DOHH2 (cell line): ENCODE measurements around the gene KIF26B.

Experiments used
- H3F3A ChIP-seq: fragments of 200-600 bp; sonication (generic), shearing (Covaris generic); 2 replicates; pipeline ENCODE4 v1.6.0; 2016; ENCODE audit warnings: antibody characterized with exemption, mild to moderate bottlenecking; ENCODE audit not compliant: control insufficient read depth, insufficient read depth
- H3K27ac ChIP-seq: fragments of 200-600 bp; sonication (generic); 2 replicates; pipeline ENCODE4 v1.5.1; 2014; ENCODE audit warnings: low read depth, mild to moderate bottlenecking, low read length, moderate library complexity
- H3K27me3 ChIP-seq: fragments of 200-600 bp; sonication (generic); 2 replicates; pipeline ENCODE4 v1.6.1; 2014; ENCODE audit warnings: mild to moderate bottlenecking, low read length, mixed read lengths; ENCODE audit not compliant: control insufficient read depth
- H3K36me3 ChIP-seq: fragments of 200-600 bp; sonication (generic); 2 replicates; pipeline ENCODE4 v1.6.1; 2014; ENCODE audit warnings: mild to moderate bottlenecking, low read length, moderate library complexity, mixed read lengths; ENCODE audit not compliant: control insufficient read depth
- H3K4me1 ChIP-seq: fragments of 200-600 bp; sonication (generic); 2 replicates; pipeline ENCODE4 v1.6.1; 2014; ENCODE audit warnings: mild to moderate bottlenecking, low read length, mixed read lengths; ENCODE audit not compliant: control insufficient read depth
- H3K4me2 ChIP-seq: fragments of 200-600 bp; sonication (generic); 2 replicates; pipeline ENCODE4 v1.6.0; 2014; ENCODE audit warnings: mild to moderate bottlenecking, low read length, moderate library complexity
- H3K4me3 ChIP-seq: fragments of 200-600 bp; sonication (generic); 2 replicates; pipeline ENCODE4 v1.5.1; 2014; ENCODE audit warnings: mild to moderate bottlenecking, low read length, mixed read lengths
- H3K79me2 ChIP-seq: fragments of 200-600 bp; sonication (generic); 2 replicates; pipeline ENCODE4 v1.6.1; 2014; ENCODE audit warnings: mild to moderate bottlenecking, low read length, mixed read lengths; ENCODE audit not compliant: control insufficient read depth
- H3K9me2 ChIP-seq: fragments of 200-600 bp; sonication (generic); replicated peaks from 2 replicates; pipeline ENCODE4 v1.6.1; 2014; ENCODE audit warnings: mild to moderate bottlenecking, low read length, mixed read lengths; ENCODE audit not compliant: control insufficient read depth
- H3K9me3 ChIP-seq: fragments of 200-600 bp; sonication (generic); 2 replicates; pipeline ENCODE4 v1.6.1; 2014; ENCODE audit warnings: antibody characterized with exemption, low read length, mixed read lengths; ENCODE audit not compliant: control insufficient read depth, insufficient read depth
- H4K20me1 ChIP-seq: fragments of 200-600 bp; sonication (generic); 2 replicates; pipeline ENCODE4 v1.6.0; 2014; ENCODE audit warnings: low read depth, mild to moderate bottlenecking, antibody characterized with exemption, low read length, moderate library complexity; ENCODE audit not compliant: control insufficient read depth, insufficient read depth
- EZH2phosphoT487 ChIP-seq: fragments of 200-600 bp; sonication (generic); IDR thresholded peaks from 2 replicates; pipeline ENCODE4 v1.6.1; 2017; ENCODE audit warnings: borderline replicate concordance, mild to moderate bottlenecking, antibody characterized with exemption, low read length, moderate library complexity, mixed read lengths
- TF ChIP-seq, protein P1 (sequence below): fragments of 200-600 bp; sonication (generic); IDR thresholded peaks from one replicate; pipeline ENCODE4 v1.5.1; 2014; ENCODE audit warnings: antibody characterized with exemption, mild to moderate bottlenecking, low read depth, low read length; ENCODE audit not compliant: poor library complexity, severe bottlenecking

KIF26B gene

DNA sequence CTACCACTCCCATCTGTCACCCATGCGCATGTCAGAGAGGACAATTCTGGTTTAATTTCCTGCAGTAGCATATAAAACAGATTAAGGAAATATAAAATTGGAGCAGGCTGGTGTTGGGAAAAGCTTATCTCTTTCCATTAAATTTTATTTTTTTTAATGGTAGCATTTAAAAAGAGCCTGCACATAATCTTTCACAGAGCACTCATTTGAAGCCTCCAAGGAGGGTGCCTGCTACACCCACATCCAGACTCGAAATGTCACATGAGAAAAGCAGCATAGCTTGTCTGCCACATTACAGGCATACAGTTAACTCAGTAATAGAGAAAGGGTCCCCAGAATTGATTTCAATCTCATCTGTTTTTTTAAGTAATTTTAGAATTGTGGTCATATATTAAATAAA, 599.0 kb downstream of the KIF26B start:
- H4K20me1 ChIP-seq = no peaks in the 10 kb centered on the region
- no peaks in the 10 kb centered on the region for H3K9me3 ChIP-seq
- no peak overlapping the region for H3K4me3 ChIP-seq
- no peaks in the 10 kb centered on the region for H3K9me2 ChIP-seq
- H3K27me3 ChIP-seq = no peaks in the 10 kb centered on the region
- TF ChIP-seq EZH2phosphoT487 = no peak
- TF ChIP-seq, protein P1, sequence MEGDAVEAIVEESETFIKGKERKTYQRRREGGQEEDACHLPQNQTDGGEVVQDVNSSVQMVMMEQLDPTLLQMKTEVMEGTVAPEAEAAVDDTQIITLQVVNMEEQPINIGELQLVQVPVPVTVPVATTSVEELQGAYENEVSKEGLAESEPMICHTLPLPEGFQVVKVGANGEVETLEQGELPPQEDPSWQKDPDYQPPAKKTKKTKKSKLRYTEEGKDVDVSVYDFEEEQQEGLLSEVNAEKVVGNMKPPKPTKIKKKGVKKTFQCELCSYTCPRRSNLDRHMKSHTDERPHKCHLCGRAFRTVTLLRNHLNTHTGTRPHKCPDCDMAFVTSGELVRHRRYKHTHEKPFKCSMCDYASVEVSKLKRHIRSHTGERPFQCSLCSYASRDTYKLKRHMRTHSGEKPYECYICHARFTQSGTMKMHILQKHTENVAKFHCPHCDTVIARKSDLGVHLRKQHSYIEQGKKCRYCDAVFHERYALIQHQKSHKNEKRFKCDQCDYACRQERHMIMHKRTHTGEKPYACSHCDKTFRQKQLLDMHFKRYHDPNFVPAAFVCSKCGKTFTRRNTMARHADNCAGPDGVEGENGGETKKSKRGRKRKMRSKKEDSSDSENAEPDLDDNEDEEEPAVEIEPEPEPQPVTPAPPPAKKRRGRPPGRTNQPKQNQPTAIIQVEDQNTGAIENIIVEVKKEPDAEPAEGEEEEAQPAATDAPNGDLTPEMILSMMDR = no peak
- no peak overlapping the region for H3K27ac ChIP-seq
- no peaks in the 10 kb centered on the region for H3K79me2 ChIP-seq
- H3K36me3 ChIP-seq = no peaks in the 10 kb centered on the region
- H3K4me2 ChIP-seq = no peak overlapping the region
- H3K4me1 ChIP-seq = peaks cover 7% of the 10 kb centered on the region
- H3F3A ChIP-seq = no peaks in the 10 kb centered on the region

DNA sequence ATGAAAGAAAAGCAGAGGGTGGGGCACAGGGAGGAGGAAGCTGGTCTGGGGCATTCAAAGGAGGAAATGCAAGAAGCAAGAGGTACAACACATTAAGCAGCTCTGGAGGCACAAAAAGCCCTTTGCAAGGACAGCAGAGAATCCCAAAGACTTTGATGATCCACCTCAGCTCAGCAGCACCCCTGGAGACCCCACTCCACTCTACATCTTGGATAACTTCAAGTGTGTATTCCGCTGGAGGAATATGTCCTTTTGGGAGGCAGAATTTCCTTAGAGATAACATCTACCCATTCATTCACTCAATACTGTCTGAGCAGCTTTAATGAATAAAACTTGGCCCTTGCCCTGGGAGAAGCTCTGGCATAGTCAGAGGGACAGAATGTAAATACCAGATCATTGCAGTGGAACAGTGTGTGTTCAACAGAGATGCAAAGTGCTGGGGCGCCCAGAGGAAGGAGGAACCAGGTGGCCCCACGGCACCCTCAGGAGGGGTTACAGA, 599.7 kb downstream of the KIF26B start:
- no peaks in the 10 kb centered on the region for H4K20me1 ChIP-seq
- H3K27me3 ChIP-seq = no peaks in the 10 kb centered on the region
- H3K4me3 ChIP-seq = no peak overlapping the region
- H3K9me2 ChIP-seq = no peaks in the 10 kb centered on the region
- H3K27ac ChIP-seq = no peak overlapping the region
- H3K79me2 ChIP-seq = no peaks in the 10 kb centered on the region
- H3K4me2 ChIP-seq = peak overlapping the region; percentile 18; the same call in 1 of the 2 replicates
- no peaks in the 10 kb centered on the region for H3K9me3 ChIP-seq
- H3K36me3 ChIP-seq = no peaks in the 10 kb centered on the region
- peaks cover 7% of the 10 kb centered on the region for H3K4me1 ChIP-seq
- H3F3A ChIP-seq = no peaks in the 10 kb centered on the region
- TF ChIP-seq, protein P1 = no peak
- no peak for TF ChIP-seq EZH2phosphoT487
